DMS53 treated with DMSO at 0.1 percent for 48 hours (cell line): ENCODE measurements around the gene TMEM196.
A peak's percentile ranks its signal among the peaks of the same experiment; 100 is the strongest.
"Not testable (repeated sequence)": the region's sequence is repeated elsewhere in the genome, so short reads cannot be mapped to it uniquely, and the experiment has no call there.

Experiments
- DNase-seq: peaks from one replicate; lab custom pipeline; 2025; ENCODE audit not compliant: unreplicated experiment; lab: John Stamatoyannopoulos, UW

Gene TMEM196

DNA sequence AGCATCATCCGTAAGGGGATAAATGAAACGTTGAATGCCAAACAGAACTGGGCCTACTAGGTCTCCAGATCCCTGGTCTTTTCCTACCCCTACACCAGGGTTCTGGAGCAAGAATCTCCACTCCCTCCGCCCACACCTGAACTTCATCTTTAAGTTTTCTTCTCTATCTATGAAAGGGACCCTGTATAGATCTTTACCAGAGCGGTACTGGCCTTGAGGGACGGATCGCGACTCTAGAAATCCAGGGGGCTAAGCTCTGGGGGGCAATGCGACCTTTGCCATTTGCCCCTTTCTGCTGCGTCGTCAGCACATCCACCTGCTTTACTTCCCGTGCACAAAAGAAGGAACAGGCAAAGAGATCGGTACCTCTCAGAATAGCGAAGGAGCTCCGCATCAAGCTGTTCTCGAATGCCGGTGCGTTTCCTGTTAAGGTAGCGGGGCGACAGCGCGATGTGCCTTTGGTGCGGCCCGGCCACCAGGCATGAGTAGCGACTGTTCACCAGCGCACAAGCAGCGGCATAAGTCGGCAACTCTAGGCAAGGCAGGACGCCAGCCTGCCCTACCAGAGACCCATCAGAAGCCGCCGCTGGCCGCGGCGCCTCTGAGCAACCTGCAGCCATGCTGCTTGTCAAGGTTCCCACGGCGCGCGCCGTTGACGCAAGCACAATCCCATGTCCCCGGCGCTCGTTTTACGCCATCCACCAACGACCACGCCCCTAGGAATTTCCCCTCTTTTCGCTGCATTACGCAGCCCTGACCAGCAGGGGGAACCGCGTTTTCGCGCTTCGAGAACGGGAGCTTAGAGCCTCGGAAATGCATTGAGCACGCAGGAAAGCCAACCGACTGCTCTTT is 64.8 kb downstream of the TMEM196 start, which contains the start of gene POLR1F:
POLR1F (minus strand) TSS at position 641 of the 852 bp plus-strand sequence; CDS start at position 620, 21 bp downstream.
- peak; percentile 99 for DNase-seq

DNA sequence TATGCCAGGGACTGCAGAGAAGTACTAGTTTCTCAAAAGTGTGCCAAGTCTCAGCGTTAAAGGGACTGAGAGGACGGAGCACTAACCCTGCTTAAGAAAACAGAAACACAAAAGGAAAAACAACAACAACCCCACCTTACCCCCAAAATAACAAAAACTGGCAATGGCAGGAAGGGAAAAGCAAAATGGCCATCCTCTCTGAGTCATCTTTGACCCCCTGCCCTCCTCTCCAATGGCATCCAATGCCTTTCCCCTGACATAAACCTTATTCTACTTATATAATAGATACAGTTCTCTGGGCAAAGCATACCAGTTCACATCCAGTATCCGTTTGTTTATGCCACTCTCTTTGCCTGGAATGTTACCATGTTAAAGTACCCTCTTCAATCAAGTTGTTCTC is 66.2 kb downstream of the TMEM196 start:
- DNase-seq: no peak

DNA sequence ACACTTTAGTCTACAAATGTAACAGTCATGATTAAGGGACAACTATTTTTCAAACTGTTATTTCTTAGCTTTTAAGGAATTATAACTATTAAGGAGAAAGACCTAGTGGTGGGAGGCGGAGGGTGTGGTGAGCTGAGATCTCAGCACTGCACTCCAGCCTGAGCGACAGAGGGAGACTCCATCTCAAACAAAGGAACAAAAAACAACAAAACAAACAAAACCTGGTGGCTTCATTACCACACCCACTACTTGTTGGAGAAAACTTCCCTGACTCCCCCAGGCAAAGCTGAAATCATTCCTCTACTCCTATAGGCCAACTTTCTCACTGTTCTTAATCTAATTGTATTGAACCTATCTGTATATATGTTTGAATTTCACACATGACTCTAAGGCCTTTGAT is 67.8 kb downstream of the TMEM196 start:
- no peak for DNase-seq

DNA sequence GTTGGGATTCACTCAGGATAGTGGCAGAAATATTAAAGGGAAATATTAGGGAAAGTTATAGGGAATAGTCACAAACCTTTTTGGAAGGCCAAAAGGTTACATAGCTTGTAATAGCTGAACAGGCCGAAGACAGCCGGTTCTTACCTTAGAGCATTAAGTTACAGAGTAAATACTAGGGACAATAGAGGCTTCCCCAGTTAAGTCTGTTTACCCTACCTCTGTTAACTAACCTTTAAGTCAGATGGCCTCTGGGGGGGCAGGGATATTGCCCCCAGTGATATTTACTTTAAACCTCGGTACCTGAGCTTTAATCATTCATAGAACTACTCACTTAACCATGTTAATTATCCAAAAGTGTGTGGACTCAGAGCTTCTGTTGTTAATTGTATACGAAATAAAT is 71.9 kb downstream of the TMEM196 start:
- DNase-seq: peak; percentile 98

DNA sequence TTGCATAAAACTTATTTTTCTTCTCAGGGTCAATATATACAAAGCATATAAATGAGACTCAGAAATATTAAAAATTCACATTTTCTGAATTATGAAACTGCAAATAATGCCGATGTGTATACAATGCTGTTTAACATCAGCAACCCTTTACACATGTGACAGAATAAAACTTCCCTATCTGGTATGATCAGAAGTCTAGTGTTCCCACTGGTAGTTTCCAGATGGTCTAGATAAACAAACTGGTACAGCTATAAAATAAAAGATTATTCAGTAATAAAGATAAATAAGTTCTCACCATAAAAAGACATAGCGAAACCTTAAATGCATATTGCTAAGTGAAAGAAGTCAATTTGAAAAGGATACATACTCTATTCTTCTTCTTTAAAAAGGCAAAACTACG is 72.5 kb downstream of the TMEM196 start:
- DNase-seq: no peak

DNA sequence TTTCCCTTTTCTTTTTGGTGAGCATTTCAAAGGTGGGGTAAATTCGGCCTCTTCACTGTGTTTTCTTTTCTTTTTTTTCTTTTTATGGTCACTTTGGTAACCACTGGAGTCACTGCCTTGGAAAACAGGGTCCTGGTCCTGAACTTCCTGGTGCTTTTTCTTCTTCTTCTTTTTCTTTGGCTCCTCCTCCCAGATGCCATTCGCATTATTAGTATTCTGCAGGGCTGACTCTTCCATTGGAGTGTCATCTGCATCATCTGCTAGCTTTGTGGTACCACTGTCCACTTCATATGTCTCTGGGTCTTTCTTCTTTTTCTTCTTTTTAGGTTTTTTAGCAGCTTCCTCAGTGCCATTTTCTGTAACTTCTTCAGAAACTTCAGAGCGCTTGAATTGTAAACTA is 75.1 kb downstream of the TMEM196 start:
- no peak for DNase-seq

DNA sequence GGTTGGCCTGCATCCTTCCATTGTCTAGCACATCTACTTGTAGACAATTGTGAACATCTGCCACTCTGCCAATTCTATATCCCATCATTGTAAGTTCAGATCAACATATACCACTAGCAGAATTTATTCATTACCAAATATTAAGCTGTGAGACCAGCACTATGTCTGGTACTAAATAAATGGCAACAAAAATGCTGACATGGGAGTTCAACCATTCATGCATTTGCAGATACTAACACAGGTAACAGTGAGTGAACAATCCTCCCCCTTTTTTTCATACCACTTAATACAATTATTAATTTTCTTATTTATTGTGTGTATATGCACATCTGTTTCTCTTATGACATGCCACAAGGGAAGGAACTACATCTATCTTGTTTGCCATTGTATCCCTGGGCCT is 76.5 kb downstream of the TMEM196 start:
- no peak for DNase-seq

- DNase-seq: no peak
These were observed 81.1 kb downstream of the TMEM196 start for GRCh38 chr7:19692111-19692828.

GRCh38 chr7:19690736-19691135 is 82.7 kb downstream of the TMEM196 start:
- DNase-seq: no peak

GRCh38 chr7:19689130-19689529 is 84.3 kb downstream of the TMEM196 start:
- DNase-seq: not testable (repeated sequence)

- DNase-seq: no peak
These were observed 91.8 kb downstream of the TMEM196 start for GRCh38 chr7:19681596-19681995.

DNA sequence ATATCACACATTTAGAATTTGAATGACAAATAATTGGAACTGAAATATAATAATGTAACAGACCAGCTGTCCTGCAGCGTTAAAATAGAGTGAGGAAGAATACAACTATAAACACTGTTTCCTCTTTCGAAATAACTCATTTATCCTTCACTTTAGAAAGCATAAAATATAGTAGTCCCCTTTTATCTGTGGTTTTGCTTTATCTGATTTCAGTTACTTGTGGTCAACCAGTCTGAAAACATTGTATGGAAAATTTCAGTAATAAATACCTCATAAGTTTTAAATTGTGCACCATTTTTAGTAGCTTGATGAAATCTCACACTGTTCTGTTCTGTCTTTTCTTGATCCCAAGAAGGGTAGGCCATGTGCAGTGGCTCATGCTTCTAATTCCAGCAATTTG is 96.2 kb downstream of the TMEM196 start:
- DNase-seq: no peak

DNA sequence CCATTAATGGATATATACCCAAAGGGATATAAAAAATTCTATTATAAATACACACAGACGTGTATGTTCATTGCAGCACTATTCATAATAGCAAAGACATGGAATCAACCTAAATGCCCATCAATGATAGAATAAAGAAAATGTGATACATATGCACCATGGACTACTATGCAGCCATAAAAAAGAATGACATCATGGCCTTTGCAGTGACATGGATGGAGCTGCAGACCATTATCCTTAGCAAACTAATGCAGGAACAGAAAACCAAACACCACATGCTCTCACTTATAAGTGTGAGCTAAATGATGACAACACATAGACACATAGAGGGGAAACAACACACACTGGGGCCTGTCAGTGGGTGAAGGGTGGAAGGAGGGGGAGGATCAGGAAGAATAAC is 97.6 kb downstream of the TMEM196 start:
- DNase-seq: no peak

DNA sequence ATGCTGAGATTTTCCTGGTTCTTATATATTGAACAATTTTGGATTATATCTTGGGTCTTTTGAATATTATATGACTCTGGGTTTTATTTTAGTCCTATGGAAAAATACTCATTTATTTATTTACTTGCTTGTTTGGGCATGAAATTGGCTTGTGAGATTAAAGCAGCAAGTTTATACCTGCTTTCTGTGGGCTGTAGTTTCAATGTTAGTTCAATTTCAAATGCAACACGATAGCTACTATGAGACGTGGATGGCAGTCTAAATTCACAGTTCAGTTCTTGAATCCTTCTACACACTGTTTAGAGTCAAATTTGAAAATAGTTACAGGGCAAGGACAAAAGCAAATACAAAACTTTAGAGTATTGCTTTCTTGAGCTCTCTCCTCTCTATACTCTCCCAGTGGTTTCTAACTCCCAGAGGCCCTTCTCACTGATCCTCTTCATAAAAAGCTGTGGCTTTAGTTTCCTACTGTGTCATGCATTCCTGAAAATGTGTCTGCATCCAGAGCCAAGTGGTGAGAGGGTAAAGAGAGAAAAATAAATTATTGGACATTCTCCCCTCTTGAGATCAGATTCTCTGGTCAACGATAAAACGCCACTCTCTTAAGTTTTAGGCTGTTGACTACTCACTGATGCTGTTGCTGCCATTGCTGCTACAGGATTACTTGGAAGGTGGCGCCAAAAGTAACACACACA is 99.0 kb downstream of the TMEM196 start:
- no peak for DNase-seq

DNA sequence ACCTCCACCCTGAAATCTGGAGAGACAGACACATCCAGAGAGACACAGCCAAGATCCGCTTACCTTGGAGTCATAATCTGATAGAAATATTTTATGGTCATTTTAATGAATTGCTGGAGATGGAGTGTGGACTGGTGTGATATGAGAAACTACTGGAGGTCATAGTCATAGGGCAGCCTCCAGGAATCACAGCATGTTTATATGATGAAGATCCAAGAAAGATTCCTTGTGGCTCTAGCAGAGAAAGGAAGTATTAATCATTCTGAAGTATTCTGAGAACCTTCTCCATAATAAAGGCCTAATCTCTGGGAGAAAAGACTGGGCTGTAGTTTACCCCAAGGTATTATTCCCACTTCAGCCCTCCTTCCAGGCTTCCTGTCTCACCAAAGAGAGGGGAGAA is 102.6 kb downstream of the TMEM196 start:
- no peak for DNase-seq
